HG02870 (cell line): Measurements from ENCODE around the gene THG1L.
A peak's percentile ranks its signal among the peaks of the same experiment; 100 is the strongest.
"Not testable (repeated sequence)": the region's sequence is repeated elsewhere in the genome, so short reads cannot be mapped to it uniquely, and the experiment has no call there.

Experiments
- ATAC-seq: cut with Tn5 transposase; IDR thresholded peaks from one replicate; pipeline ENCODE4 v1.9.1; 2021; ENCODE audit warnings: mild to moderate bottlenecking, moderate library complexity; ENCODE audit not compliant: unreplicated experiment

The THG1L gene

GRCh38 chr5:157726607-157727006, 4.6 kb upstream of the THG1L start:
- not testable (repeated sequence) for ATAC-seq

GRCh38 chr5:157727858-157728257, 3.4 kb upstream of the THG1L start:
- not testable (repeated sequence) for ATAC-seq

- ATAC-seq = peak; percentile 66
Measured at GRCh38 chr5:157729858-157730257, 1.4 kb upstream of the THG1L start.

GRCh38 chr5:157730900-157731271, 334 bp upstream of the THG1L start:
- no peak for ATAC-seq

- no peak for ATAC-seq
Measured at GRCh38 chr5:157732130-157732514, 902 bp downstream of the THG1L start.

- no peak for ATAC-seq
Measured at GRCh38 chr5:157732596-157733262, 1.5 kb downstream of the THG1L start.

GRCh38 chr5:157734436-157734835, 3.2 kb downstream of the THG1L start:
- no peak for ATAC-seq

GRCh38 chr5:157735991-157736390, 4.8 kb downstream of the THG1L start:
- no peak for ATAC-seq

GRCh38 chr5:157739388-157740228, 8.4 kb downstream of the THG1L start:
- no peak for ATAC-seq

GRCh38 chr5:157740229-157740610, 9.0 kb downstream of the THG1L start:
- no peak for ATAC-seq

GRCh38 chr5:157741131-157741530, 9.9 kb downstream of the THG1L start:
- no peak for ATAC-seq

GRCh38 chr5:157743163-157744050, 12.2 kb downstream of the THG1L start, which contains the start of gene LSM11:
TSS of gene LSM11 (plus strand) at chr5:157743712. CDS start at chr5:157743751, 39 bp downstream.
- peak; percentile 88 for ATAC-seq

- peak; percentile 19 for ATAC-seq
Measured at GRCh38 chr5:157744051-157745011, 13.1 kb downstream of the THG1L start.

- no peak for ATAC-seq
Measured at GRCh38 chr5:157745041-157745456, 13.8 kb downstream of the THG1L start.

GRCh38 chr5:157747173-157747740, 16.0 kb downstream of the THG1L start:
- ATAC-seq = no peak

GRCh38 chr5:157747766-157748700, 16.8 kb downstream of the THG1L start:
- no peak for ATAC-seq

- no peak for ATAC-seq
Measured at GRCh38 chr5:157748760-157749461, 17.7 kb downstream of the THG1L start.

- no peak for ATAC-seq
Measured at GRCh38 chr5:157749462-157749799, 18.2 kb downstream of the THG1L start.
